ENCODE results near the gene AP3B1. TPM values are rescaled to one million over a fixed set of nuclear protein-coding genes. Genes with fewer than 3 reads are reported as not detected.

AP3B1 gene
- total RNA-seq, 2 experiments from 2014 or later: 32.5 to 39.5 TPM

GRCh38 chr5:78000191-78000590, 294.3 kb downstream of the AP3B1 start:
- Histone ChIP-seq H3K9me2 (ENCODE audit: insufficient read depth, low read length) (no peaks in the 10 kb centered on the region), H3K9me3 (ENCODE audit: low read length) (no peaks in the 10 kb centered on the region), H3K36me3 (ENCODE audit: insufficient read depth, low read length) (no peaks in the 10 kb centered on the region), H3K4me3 (ENCODE audit: low read depth, low read length, poor library complexity, severe bottlenecking) (no peak overlapping the region), H3K4me1 (ENCODE audit: insufficient read depth, low read length, poor library complexity, severe bottlenecking) (no peaks in the 10 kb centered on the region), H2AFZ (ENCODE audit: low read length) (no peak overlapping the region), H3K4me2 (ENCODE audit: low read length) (no peak overlapping the region), H4K20me1 (ENCODE audit: insufficient read depth, low read length) (no peaks in the 10 kb centered on the region), H3K79me2 (ENCODE audit: insufficient read depth, low read depth, low read length) (no peaks in the 10 kb centered on the region), H3K27ac (ENCODE audit: low read depth, low read length, poor library complexity, severe bottlenecking) (no peak overlapping the region)
- no TSS peak for BruUV-seq (replicated peaks)
- DNase-seq (ENCODE audit: low spot score): no peak
- intact Hi-C loops (cut with micrococcal nuclease; ENCODE audit: unreplicated experiment): no loop called here
- TF ChIP-seq EZH2phosphoT487 (IDR thresholded peaks at IDR 0.05; ENCODE audit: borderline replicate concordance, low read depth, low read length) (no peak), CTCF (conservative IDR thresholded peaks at IDR 0.05; ENCODE audit: low read length) (no peak)
- ChIA-PET CTCF (ENCODE audit: unreplicated experiment) (no interaction called here), POLR2A (no interaction called here)

DNA sequence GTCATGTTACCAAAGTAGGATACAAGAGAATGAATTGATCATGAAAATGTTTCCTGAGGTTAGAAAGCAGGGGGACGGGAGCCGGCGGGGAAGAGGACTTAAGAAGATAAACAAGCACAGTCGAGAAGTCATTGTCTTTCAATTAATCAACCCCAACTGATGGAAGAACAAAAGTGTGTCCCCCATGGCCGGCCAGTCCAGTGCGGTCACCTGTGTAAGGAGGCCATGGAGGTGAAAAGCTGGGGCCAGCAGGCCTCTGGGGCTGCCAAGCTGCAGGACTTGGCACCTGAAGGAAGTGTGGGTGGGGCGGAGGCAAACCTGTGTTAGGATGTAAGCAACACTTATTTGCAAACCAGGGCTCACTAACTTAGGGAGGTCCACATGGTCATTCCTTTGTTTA, 295.1 kb downstream of the AP3B1 start:
- Histone ChIP-seq H4K20me1 (ENCODE audit: insufficient read depth, low read length) (no peaks in the 10 kb centered on the region), H3K36me3 (ENCODE audit: insufficient read depth, low read length) (no peaks in the 10 kb centered on the region), H3K4me3 (ENCODE audit: low read depth, low read length, poor library complexity, severe bottlenecking) (no peak overlapping the region), H3K79me2 (ENCODE audit: insufficient read depth, low read depth, low read length) (no peaks in the 10 kb centered on the region), H3K4me1 (ENCODE audit: insufficient read depth, low read length, poor library complexity, severe bottlenecking) (no peaks in the 10 kb centered on the region), H2AFZ (ENCODE audit: low read length) (no peak overlapping the region), H3K4me2 (ENCODE audit: low read length) (no peak overlapping the region), H3K9me2 (ENCODE audit: insufficient read depth, low read length) (no peaks in the 10 kb centered on the region), H3K27ac (ENCODE audit: low read depth, low read length, poor library complexity, severe bottlenecking) (no peak overlapping the region), H3K9me3 (ENCODE audit: low read length) (no peaks in the 10 kb centered on the region)
- ChIA-PET CTCF (ENCODE audit: unreplicated experiment) (no interaction called here), POLR2A (interaction anchor here (0.7 kb wide), 1 partner anchor 427 kb away, joined by 3 read pairs; no protein-coding TSS in a partner anchor)
- TF ChIP-seq EZH2phosphoT487 (IDR thresholded peaks at IDR 0.05; ENCODE audit: borderline replicate concordance, low read depth, low read length) (no peak), CTCF (conservative IDR thresholded peaks at IDR 0.05; ENCODE audit: low read length) (no peak)
- intact Hi-C loops (cut with micrococcal nuclease; ENCODE audit: unreplicated experiment): no loop called here
- no TSS peak for BruUV-seq (replicated peaks)
- DNase-seq (ENCODE audit: low spot score): no peak

DNA sequence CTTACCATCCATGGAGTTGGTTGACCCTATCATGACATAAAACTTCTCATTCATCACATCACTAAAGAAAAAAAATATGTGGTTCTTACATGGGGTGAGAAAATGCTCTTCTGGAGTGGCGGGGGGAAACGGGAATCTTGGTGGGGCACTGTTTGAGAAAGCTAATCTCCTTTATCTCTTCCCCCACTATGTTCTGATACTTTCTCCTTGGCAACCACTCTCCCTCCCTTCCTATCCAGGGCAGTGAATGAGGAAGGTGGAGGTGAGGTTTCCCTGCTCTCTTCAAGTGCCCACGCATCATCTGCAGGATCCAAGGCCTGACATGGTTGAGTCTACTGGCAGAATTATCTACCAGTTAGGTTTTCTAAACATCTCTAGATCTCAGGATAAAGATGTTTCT, 297.6 kb downstream of the AP3B1 start:
- Histone ChIP-seq H3K9me3 (ENCODE audit: low read length) (no peaks in the 10 kb centered on the region), H3K36me3 (ENCODE audit: insufficient read depth, low read length) (no peaks in the 10 kb centered on the region), H3K9me2 (ENCODE audit: insufficient read depth, low read length) (no peaks in the 10 kb centered on the region), H3K4me2 (ENCODE audit: low read length) (no peak overlapping the region), H4K20me1 (ENCODE audit: insufficient read depth, low read length) (no peaks in the 10 kb centered on the region), H3K79me2 (ENCODE audit: insufficient read depth, low read depth, low read length) (no peaks in the 10 kb centered on the region), H2AFZ (ENCODE audit: low read length) (no peak overlapping the region), H3K27ac (ENCODE audit: low read depth, low read length, poor library complexity, severe bottlenecking) (no peak overlapping the region), H3K4me3 (ENCODE audit: low read depth, low read length, poor library complexity, severe bottlenecking) (no peak overlapping the region), H3K4me1 (ENCODE audit: insufficient read depth, low read length, poor library complexity, severe bottlenecking) (no peaks in the 10 kb centered on the region)
- TF ChIP-seq CTCF (conservative IDR thresholded peaks at IDR 0.05; ENCODE audit: low read length) (no peak), EZH2phosphoT487 (IDR thresholded peaks at IDR 0.05; ENCODE audit: borderline replicate concordance, low read depth, low read length) (no peak)
- intact Hi-C loops (cut with micrococcal nuclease; ENCODE audit: unreplicated experiment): no loop called here
- BruUV-seq (replicated peaks): no TSS peak
- no peak for DNase-seq (ENCODE audit: low spot score)
- ChIA-PET CTCF (ENCODE audit: unreplicated experiment) (no interaction called here), POLR2A (interaction anchor here (0.6 to 0.7 kb wide), 3 partner anchors 10 to 854 kb away, joined by 3 read pairs; no protein-coding TSS in a partner anchor)

All from OCI-LY7 (cell line).